ENCODE data around the gene ERF. TPM values are rescaled to one million over a fixed set of nuclear protein-coding genes. Genes with fewer than 3 reads are reported as not detected.

The ERF gene
- total RNA-seq, 1 donor from 2014 or later: 28.0 TPM

DNA sequence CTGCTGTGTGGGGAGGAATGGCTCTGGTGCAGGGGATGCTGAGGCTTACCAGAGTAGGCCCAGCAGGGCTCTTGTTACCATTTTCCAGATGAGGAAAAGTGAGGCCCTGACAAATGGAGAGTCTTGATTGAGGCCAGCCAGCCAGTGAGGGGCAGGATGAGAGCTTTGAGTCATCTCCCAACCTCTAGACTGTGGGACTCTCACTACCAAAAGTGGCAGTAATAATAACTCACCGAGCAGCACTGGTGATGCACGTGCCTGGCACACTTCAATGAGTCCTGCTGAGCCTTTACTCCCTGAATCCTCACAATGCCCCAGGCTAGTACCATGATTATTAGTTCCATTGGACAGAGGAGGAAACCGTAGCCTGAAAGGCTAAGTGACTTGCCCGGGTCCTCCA, 21.9 kb upstream of the ERF start:
- no peak overlapping the region for H3K27ac Mint-ChIP-seq (ENCODE audit: unreplicated experiment)
- DNase-seq: no peak
- peaks cover 15% of the 10 kb centered on the region for H3K27me3 Mint-ChIP-seq (ENCODE audit: unreplicated experiment)
- no peaks in the 10 kb centered on the region for H3K36me3 Mint-ChIP-seq (ENCODE audit: unreplicated experiment)
- peaks cover 23% of the 10 kb centered on the region for H3K4me1 Mint-ChIP-seq (ENCODE audit: low read depth, unreplicated experiment)
- no peak for TF ChIP-seq CTCF (IDR thresholded peaks at IDR 0.05; ENCODE audit: partially characterized antibody, unreplicated experiment)
- H3K4me3 Mint-ChIP-seq (ENCODE audit: unreplicated experiment): no peak overlapping the region
- peaks cover 12% of the 10 kb centered on the region for H3K9me3 Mint-ChIP-seq (ENCODE audit: unreplicated experiment)

DNA sequence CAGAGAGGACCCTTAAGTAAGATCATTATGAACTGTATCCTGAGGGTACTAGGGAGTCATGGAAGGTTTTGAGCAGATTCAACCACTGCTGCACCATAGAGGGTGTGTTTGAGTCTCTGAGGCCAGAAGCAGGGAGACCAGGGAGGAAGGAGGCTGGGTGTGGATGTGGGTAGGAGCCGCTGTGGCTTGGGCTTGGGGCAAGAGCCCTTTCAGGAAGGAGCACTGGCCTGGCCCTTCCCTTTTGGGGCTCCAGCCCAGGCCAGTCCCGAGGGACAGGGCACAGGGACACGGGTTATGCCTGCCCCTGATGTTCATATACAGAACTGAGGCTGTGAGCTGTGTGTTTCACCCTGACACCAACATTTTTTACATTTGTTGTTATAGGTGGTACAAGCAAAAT, 21.4 kb upstream of the ERF start:
- H3K36me3 Mint-ChIP-seq (ENCODE audit: unreplicated experiment): no peaks in the 10 kb centered on the region
- H3K4me1 Mint-ChIP-seq (ENCODE audit: low read depth, unreplicated experiment): peaks cover 23% of the 10 kb centered on the region
- peak overlapping the region; percentile 59 for H3K27ac Mint-ChIP-seq (ENCODE audit: unreplicated experiment)
- no peak for DNase-seq
- no peak for TF ChIP-seq CTCF (IDR thresholded peaks at IDR 0.05; ENCODE audit: partially characterized antibody, unreplicated experiment)
- H3K9me3 Mint-ChIP-seq (ENCODE audit: unreplicated experiment): peaks cover 12% of the 10 kb centered on the region
- H3K4me3 Mint-ChIP-seq (ENCODE audit: unreplicated experiment): peak overlapping the region; percentile 50
- H3K27me3 Mint-ChIP-seq (ENCODE audit: unreplicated experiment): peaks cover 12% of the 10 kb centered on the region

DNA sequence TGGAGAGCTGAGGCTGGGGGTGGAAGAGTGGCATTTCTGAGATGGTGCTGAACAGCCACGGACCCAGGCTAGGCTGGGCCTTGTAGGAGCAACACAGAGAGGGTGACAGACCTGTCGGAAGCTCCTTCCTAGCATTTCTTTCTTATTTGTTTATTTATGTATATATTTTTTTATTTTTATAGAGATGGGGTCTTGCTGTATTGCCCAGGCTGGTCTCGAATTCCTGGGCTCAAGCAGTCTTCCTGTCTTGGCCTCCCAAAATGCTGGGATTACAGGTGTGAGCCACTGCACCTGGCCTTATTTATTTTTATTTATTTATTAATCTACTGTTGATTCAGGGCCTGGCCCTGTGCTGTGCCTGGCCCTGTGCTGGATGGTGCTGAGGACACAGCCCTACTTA, 20.6 kb upstream of the ERF start:
- Mint-ChIP-seq H3K27ac (ENCODE audit: unreplicated experiment) (no peak overlapping the region), H3K4me3 (ENCODE audit: unreplicated experiment) (no peak overlapping the region), H3K9me3 (ENCODE audit: unreplicated experiment) (peaks cover 12% of the 10 kb centered on the region), H3K4me1 (ENCODE audit: low read depth, unreplicated experiment) (peaks cover 26% of the 10 kb centered on the region), H3K36me3 (ENCODE audit: unreplicated experiment) (no peaks in the 10 kb centered on the region), H3K27me3 (ENCODE audit: unreplicated experiment) (peaks cover 15% of the 10 kb centered on the region)
- DNase-seq: no peak
- no peak for TF ChIP-seq CTCF (IDR thresholded peaks at IDR 0.05; ENCODE audit: partially characterized antibody, unreplicated experiment)

DNA sequence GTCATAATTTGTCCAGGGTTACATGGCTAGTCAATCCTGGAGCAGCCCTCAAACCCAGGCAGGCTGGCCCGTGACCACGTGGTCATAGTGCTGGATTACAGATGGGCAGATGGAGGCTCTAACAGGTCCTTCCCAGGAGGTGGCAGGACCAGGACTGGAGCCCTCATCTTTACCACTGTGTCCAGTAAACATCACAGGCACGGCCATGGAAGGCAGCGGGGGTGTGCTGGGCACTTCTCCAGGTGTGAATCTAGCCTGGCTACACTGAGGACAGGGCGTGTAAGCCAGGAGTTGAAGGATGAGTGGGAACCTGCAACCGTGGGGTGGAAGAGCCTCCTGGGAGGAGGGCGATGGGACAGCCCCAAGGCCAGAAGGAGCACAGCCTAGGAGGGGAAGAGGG, 20.2 kb upstream of the ERF start:
- no peak for DNase-seq
- TF ChIP-seq CTCF (IDR thresholded peaks at IDR 0.05; ENCODE audit: partially characterized antibody, unreplicated experiment): no peak
- Mint-ChIP-seq H3K36me3 (ENCODE audit: unreplicated experiment) (no peaks in the 10 kb centered on the region), H3K4me3 (ENCODE audit: unreplicated experiment) (no peak overlapping the region), H3K9me3 (ENCODE audit: unreplicated experiment) (peaks cover 12% of the 10 kb centered on the region), H3K27me3 (ENCODE audit: unreplicated experiment) (peaks cover 15% of the 10 kb centered on the region), H3K27ac (ENCODE audit: unreplicated experiment) (no peak overlapping the region), H3K4me1 (ENCODE audit: low read depth, unreplicated experiment) (peaks cover 28% of the 10 kb centered on the region)

- DNase-seq: no peak
- Mint-ChIP-seq H3K36me3 (ENCODE audit: unreplicated experiment) (no peaks in the 10 kb centered on the region), H3K4me3 (ENCODE audit: unreplicated experiment) (no peak overlapping the region), H3K9me3 (ENCODE audit: unreplicated experiment) (peaks cover 9% of the 10 kb centered on the region), H3K4me1 (ENCODE audit: low read depth, unreplicated experiment) (peaks cover 27% of the 10 kb centered on the region), H3K27ac (ENCODE audit: unreplicated experiment) (no peak overlapping the region), H3K27me3 (ENCODE audit: unreplicated experiment) (peaks cover 9% of the 10 kb centered on the region)
- no peak for TF ChIP-seq CTCF (IDR thresholded peaks at IDR 0.05; ENCODE audit: partially characterized antibody, unreplicated experiment)
Observed at GRCh38 chr19:42274065-42274682, 19.2 kb upstream of the ERF start.

Measured in glutamatergic neuron (in vitro differentiated cells).